ENCODE data around the gene PIBF1.
"Not testable (repeated sequence)": the region's sequence is repeated elsewhere in the genome, so short reads cannot be mapped to it uniquely, and the experiment has no call there.

The PIBF1 gene

GRCh38 chr13:73025217-73026012 lies 243.5 kb downstream of the PIBF1 start:
- DNase-seq, result no peak

- DNase-seq, result no peak
Measured at GRCh38 chr13:73034901-73035300, 253.0 kb downstream of the PIBF1 start.

- no peak for DNase-seq
Measured at GRCh38 chr13:73035660-73036059, 253.7 kb downstream of the PIBF1 start.

GRCh38 chr13:73036566-73036965 lies 254.6 kb downstream of the PIBF1 start:
- DNase-seq, result no peak

GRCh38 chr13:73038064-73038463 lies 256.1 kb downstream of the PIBF1 start:
- DNase-seq, result no peak

GRCh38 chr13:73039201-73040108 lies 257.5 kb downstream of the PIBF1 start:
- no peak for DNase-seq

DNA sequence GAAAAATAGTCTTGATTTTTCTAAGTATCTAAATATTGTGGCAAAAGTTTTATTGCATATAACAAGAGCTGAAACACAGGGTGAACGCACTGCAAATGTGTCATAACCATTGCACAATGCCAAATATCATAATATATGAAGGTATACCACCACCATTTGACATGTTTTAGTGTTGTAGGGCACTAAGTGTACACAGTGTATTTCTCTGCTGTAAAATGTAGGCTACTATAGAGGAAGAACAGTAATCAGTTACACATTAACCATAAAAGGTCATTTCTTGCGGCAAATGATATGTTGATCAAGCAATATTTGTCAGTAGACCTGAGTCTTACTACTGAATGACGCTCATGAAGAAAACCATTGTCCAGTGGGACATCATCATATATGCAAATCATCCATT lies 258.6 kb downstream of the PIBF1 start:
- DNase-seq, result no peak

GRCh38 chr13:73040968-73041596 lies 259.1 kb downstream of the PIBF1 start:
- no peak for DNase-seq

- DNase-seq, result no peak
Measured at GRCh38 chr13:73045031-73045430, 263.1 kb downstream of the PIBF1 start.

DNA sequence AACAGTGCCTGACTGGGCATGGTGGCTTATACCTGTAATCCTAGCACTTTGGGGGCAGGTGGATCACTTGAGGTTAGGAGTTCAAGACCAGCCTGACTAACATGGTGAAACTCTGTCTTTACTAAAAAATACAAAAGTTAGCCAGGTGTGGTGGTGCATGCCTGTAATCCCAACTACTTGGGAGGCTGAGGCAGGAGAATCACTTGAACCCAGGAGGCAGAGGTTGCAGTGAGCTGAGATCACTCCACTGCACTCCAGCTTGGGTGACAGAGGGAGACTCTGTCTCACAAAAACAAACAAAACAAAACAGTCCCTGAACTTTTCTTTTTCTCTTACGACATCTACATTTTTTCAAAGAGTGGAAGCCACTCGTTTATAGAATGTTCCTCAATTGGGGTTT lies 266.7 kb downstream of the PIBF1 start:
- not testable (repeated sequence) for DNase-seq

DNA sequence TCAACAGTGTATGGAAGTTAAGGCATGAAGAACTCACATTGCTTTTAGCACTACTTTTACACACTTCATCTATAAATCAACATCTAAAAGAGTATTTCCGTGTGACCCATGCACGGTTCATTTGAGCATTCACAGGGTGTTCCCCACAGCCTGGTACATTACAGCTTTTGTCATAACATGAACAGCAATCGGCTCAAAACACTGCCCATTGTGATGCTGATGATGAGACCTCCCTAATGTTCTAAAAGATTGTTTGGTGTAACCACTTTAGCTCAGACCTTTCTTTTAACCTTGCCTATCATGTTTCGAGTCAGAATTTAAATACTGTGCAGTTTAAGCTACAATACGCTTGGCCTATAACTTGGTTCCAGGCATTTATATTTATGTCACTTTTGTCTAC lies 272.8 kb downstream of the PIBF1 start:
- DNase-seq, result no peak

GRCh38 chr13:73055813-73056564 lies 274.1 kb downstream of the PIBF1 start:
- no peak for DNase-seq

DNA sequence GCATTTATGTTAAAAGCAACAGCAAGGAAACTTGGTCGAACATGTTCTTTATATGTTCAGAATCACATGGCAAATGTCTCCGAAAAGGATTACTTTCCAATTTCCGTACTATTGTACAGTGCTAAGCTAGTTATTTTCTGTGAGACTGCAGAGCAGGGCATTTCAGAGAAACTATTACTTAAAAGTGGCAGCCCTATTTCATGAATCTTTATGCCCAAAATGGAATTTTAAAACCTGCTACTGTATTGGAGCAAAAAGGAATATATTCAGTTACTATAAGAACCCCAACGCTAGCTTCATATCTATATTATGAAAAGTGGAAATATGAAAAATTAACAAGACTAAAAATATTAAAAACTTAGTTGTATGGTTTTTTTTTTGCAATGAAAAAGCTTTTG lies 274.6 kb downstream of the PIBF1 start:
- DNase-seq, result no peak

GRCh38 chr13:73057284-73058063 lies 275.5 kb downstream of the PIBF1 start:
- DNase-seq, result no peak

DNA sequence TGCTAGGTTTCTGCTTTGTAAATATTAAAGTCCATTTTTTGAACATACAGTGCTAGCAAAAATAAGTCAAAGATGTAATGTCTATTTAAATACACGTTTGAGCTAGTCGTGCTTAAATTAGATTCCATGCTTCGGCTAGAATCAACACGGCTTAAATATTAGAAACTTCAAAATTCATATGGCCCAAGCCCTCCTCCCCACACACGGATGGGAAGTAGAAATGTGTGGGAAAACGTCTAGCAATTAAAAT lies 276.1 kb downstream of the PIBF1 start:
- no peak for DNase-seq

GRCh38 chr13:73058432-73058735 lies 276.5 kb downstream of the PIBF1 start:
- DNase-seq, result peak; percentile 59

DNA sequence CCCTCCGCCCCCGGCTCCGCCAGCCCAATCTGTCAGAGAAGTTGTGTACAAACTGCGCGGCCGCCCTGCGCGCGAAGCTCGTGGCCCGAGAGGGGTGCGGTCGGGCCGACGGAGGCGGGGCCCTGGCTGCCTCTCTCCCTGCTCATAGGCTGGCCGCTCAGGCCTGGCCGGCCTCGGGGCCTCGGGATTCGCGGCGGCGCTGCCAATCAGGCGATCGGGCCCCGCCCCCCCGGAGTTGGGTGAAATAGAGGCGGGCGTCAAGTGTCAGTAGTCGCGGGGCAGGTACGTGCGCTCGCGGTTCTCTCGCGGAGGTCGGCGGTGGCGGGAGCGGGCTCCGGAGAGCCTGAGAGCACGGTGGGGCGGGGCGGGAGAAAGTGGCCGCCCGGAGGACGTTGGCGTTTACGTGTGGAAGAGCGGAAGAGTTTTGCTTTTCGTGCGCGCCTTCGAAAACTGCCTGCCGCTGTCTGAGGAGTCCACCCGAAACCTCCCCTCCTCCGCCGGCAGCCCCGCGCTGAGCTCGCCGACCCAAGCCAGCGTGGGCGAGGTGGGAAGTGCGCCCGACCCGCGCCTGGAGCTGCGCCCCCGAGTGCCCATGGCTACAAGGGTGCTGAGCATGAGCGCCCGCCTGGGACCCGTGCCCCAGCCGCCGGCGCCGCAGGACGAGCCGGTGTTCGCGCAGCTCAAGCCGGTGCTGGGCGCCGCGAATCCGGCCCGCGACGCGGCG lies 277.0 kb downstream of the PIBF1 start, which contains the start of gene KLF5:
KLF5 (plus strand) TSS at position 270 of the 724 bp plus-strand sequence; CDS start at position 593, 323 bp downstream.
- peak; percentile 87 for DNase-seq

- DNase-seq, result peak; percentile 18
Measured at GRCh38 chr13:73059460-73060250, 277.7 kb downstream of the PIBF1 start.

DNA sequence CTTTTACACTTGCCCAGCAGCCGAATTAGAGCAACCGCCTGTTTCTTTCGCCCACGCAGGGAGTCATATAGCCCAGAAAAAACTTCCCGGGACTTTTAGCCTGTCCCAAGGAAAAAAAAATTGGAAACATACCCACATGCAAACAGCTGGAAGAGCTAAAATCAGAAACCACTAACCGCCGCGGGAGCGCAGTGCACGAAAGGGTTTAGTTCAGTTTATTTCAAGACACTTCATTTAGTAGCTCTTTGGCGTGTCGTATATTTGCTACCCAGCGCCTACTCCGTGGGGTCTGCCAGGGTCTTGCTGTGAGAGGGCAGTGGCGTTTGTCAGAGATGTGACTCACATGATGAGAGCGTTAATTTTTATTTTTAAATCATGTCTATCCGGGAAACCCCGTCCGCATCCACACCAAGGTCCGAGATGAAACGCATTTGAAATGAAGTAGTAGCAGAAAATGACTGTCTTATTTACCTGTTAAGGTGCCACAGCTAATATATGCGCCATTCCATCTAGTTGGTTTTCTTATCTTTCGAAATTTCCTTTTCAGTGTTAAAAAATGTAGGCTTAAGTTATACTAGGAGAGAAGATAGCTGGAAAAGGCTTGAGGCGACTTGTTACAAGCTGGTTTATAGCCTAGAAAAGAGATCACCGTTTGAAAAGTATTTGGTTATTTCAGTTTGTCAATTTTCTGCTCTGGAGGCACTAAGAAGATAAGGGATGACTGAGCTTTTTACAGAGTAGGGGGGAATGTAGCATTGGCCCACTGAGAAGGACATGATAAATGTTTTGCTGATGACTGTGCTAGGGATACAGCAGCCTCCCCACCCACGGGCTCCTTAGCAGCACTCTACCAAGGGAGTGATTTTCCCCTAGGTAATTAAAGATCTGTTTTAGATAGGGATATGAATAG lies 278.6 kb downstream of the PIBF1 start:
- DNase-seq, result peak; percentile 39

GRCh38 chr13:73061473-73061872 lies 279.5 kb downstream of the PIBF1 start:
- peak; percentile 33 for DNase-seq

All from DMS79 treated with DMSO at 0.1 percent for 48 hours (cell line).